ENCODE results near the gene NOTCH2.
"Not testable (repeated sequence)": the region's sequence is repeated elsewhere in the genome, so short reads cannot be mapped to it uniquely, and the experiment has no call there.

NOTCH2 gene

GRCh38 chr1:120069067-120069919 lies at the start of gene NOTCH2:
Gene NOTCH2, minus strand, starts transcription at chr1:120069662. Its CDS starts 256 bp downstream, at chr1:120069406.
- peak; percentile 22 for DNase-seq

GRCh38 chr1:120117371-120118177 lies 48.1 kb upstream of the NOTCH2 start:
- DNase-seq = not testable (repeated sequence)

- DNase-seq = not testable (repeated sequence)
Measured at GRCh38 chr1:120116094-120116493, 46.6 kb upstream of the NOTCH2 start.

GRCh38 chr1:120113134-120113533 lies 43.7 kb upstream of the NOTCH2 start:
- DNase-seq = not testable (repeated sequence)

GRCh38 chr1:120112212-120112611 lies 42.8 kb upstream of the NOTCH2 start:
- DNase-seq = not testable (repeated sequence)

- DNase-seq = not testable (repeated sequence)
Measured at GRCh38 chr1:120111771-120112170, 42.3 kb upstream of the NOTCH2 start.

- DNase-seq = not testable (repeated sequence)
Measured at GRCh38 chr1:120111008-120111407, 41.5 kb upstream of the NOTCH2 start.

GRCh38 chr1:120109656-120110055 lies 40.2 kb upstream of the NOTCH2 start:
- DNase-seq = not testable (repeated sequence)

GRCh38 chr1:120109180-120109579 lies 39.7 kb upstream of the NOTCH2 start:
- DNase-seq = not testable (repeated sequence)

GRCh38 chr1:120105288-120105687 lies 35.8 kb upstream of the NOTCH2 start:
- not testable (repeated sequence) for DNase-seq

GRCh38 chr1:120103768-120104167 lies 34.3 kb upstream of the NOTCH2 start:
- DNase-seq = not testable (repeated sequence)

GRCh38 chr1:120101593-120101992 lies 32.1 kb upstream of the NOTCH2 start:
- not testable (repeated sequence) for DNase-seq

- not testable (repeated sequence) for DNase-seq
Measured at GRCh38 chr1:120100590-120100989, 31.1 kb upstream of the NOTCH2 start.

GRCh38 chr1:120098986-120099759 lies 29.7 kb upstream of the NOTCH2 start:
- DNase-seq = not testable (repeated sequence)

- DNase-seq = not testable (repeated sequence)
Measured at GRCh38 chr1:120096981-120097545, 27.6 kb upstream of the NOTCH2 start.

GRCh38 chr1:120093548-120094181 lies 24.2 kb upstream of the NOTCH2 start:
- DNase-seq = not testable (repeated sequence)

GRCh38 chr1:120092232-120093218 lies 23.1 kb upstream of the NOTCH2 start:
- not testable (repeated sequence) for DNase-seq

- not testable (repeated sequence) for DNase-seq
Measured at GRCh38 chr1:120090830-120091229, 21.4 kb upstream of the NOTCH2 start.

- DNase-seq = not testable (repeated sequence)
Measured at GRCh38 chr1:120087959-120088358, 18.5 kb upstream of the NOTCH2 start.

- DNase-seq = not testable (repeated sequence)
Measured at GRCh38 chr1:120069920-120070214, 405 bp upstream of the NOTCH2 start.

- not testable (repeated sequence) for DNase-seq
Measured at GRCh38 chr1:120068683-120069066, 787 bp downstream of the NOTCH2 start.

Data from NCI-H774 (cell line).